ENCODE data around the gene APC2. TPM values are rescaled to one million over a fixed set of nuclear protein-coding genes. Genes with fewer than 3 reads are reported as not detected.
A peak's percentile ranks its signal among the peaks of the same experiment; 100 is the strongest.

Gene APC2
- total RNA-seq, 1 experiment from 2014 or later, result 1.4 TPM

GRCh38 chr19:1425902-1426301 lies 24.0 kb upstream of the APC2 start:
- ChIA-PET POLR2A (no interaction called here), CTCF (no interaction called here)
- Mint-ChIP-seq H3K27me3 (ENCODE audit: low read depth) (no peaks in the 10 kb centered on the region), H3K36me3 (peaks cover 47% of the 10 kb centered on the region), H3K4me3 (no peak overlapping the region), H3K27ac (0 out of 2 replicates have a peak overlapping the region, but pooled peaks have one; percentile 32), H3K4me1 (peaks cover 8% of the 10 kb centered on the region), H3K9me3 (no peaks in the 10 kb centered on the region)
- no peak for DNase-seq (ENCODE audit: low spot score)
- TF ChIP-seq IRF1 (CRISPR knock-in tag; IDR thresholded peaks at IDR 0.05), result no peak
- no peak for TF ChIP-seq EMX1 (CRISPR knock-in tag; IDR thresholded peaks at IDR 0.05)
- no peak for TF ChIP-seq RORB (CRISPR knock-in tag; IDR thresholded peaks at IDR 0.05)
- no peak for TF ChIP-seq SP1 (CRISPR knock-in tag; conservative IDR thresholded peaks at IDR 0.05)
- TF ChIP-seq ZNF532 (CRISPR knock-in tag; IDR thresholded peaks at IDR 0.05; ENCODE audit: borderline replicate concordance), result no peak
- no peak for ATAC-seq

GRCh38 chr19:1426736-1427135 lies 23.2 kb upstream of the APC2 start:
- Mint-ChIP-seq H3K36me3 (peaks cover 48% of the 10 kb centered on the region), H3K9me3 (no peaks in the 10 kb centered on the region), H3K27ac (no peak overlapping the region), H3K4me1 (peaks cover 8% of the 10 kb centered on the region), H3K27me3 (ENCODE audit: low read depth) (no peaks in the 10 kb centered on the region), H3K4me3 (no peak overlapping the region)
- ChIA-PET CTCF (interaction anchor here (1.1 kb wide), 1 partner anchor 182 kb away, joined by 3 read pairs; no protein-coding TSS in a partner anchor), POLR2A (no interaction called here)
- TF ChIP-seq, protein P1, sequence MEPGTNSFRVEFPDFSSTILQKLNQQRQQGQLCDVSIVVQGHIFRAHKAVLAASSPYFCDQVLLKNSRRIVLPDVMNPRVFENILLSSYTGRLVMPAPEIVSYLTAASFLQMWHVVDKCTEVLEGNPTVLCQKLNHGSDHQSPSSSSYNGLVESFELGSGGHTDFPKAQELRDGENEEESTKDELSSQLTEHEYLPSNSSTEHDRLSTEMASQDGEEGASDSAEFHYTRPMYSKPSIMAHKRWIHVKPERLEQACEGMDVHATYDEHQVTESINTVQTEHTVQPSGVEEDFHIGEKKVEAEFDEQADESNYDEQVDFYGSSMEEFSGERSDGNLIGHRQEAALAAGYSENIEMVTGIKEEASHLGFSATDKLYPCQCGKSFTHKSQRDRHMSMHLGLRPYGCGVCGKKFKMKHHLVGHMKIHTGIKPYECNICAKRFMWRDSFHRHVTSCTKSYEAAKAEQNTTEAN (CRISPR knock-in tag; IDR thresholded peaks at IDR 0.05), result no peak
- TF ChIP-seq RELA (CRISPR knock-in tag; IDR thresholded peaks at IDR 0.05; ENCODE audit: borderline replicate concordance), result no peak
- TF ChIP-seq CREM (CRISPR knock-in tag; IDR thresholded peaks at IDR 0.05), result no peak
- TF ChIP-seq ELF4 (CRISPR knock-in tag; IDR thresholded peaks at IDR 0.05; ENCODE audit: low read depth), result no peak
- no peak for TF ChIP-seq ZNF317 (CRISPR knock-in tag; IDR thresholded peaks at IDR 0.05; ENCODE audit: borderline replicate concordance, low read depth)
- TF ChIP-seq SMAD4 (CRISPR knock-in tag; IDR thresholded peaks at IDR 0.05), result no peak
- no peak for TF ChIP-seq ZNF232 (CRISPR knock-in tag; IDR thresholded peaks at IDR 0.05)
- no peak for TF ChIP-seq IRF1 (CRISPR knock-in tag; IDR thresholded peaks at IDR 0.05)
- DNase-seq (ENCODE audit: low spot score) (no peak), ATAC-seq (no peak)

GRCh38 chr19:1427221-1427920 lies 22.6 kb upstream of the APC2 start:
- Mint-ChIP-seq H3K27ac (no peak overlapping the region; the same call in 1 of the 2 replicates), H3K4me1 (peaks cover 8% of the 10 kb centered on the region), H3K27me3 (ENCODE audit: low read depth) (no peaks in the 10 kb centered on the region), H3K36me3 (peaks cover 44% of the 10 kb centered on the region), H3K9me3 (no peaks in the 10 kb centered on the region), H3K4me3 (no peak overlapping the region)
- no peak for DNase-seq (ENCODE audit: low spot score)
- TF ChIP-seq CTCF (IDR thresholded peaks at IDR 0.05), result no peak
- no peak for TF ChIP-seq ZNF121 (CRISPR knock-in tag; IDR thresholded peaks at IDR 0.05)
- TF ChIP-seq, protein P2, sequence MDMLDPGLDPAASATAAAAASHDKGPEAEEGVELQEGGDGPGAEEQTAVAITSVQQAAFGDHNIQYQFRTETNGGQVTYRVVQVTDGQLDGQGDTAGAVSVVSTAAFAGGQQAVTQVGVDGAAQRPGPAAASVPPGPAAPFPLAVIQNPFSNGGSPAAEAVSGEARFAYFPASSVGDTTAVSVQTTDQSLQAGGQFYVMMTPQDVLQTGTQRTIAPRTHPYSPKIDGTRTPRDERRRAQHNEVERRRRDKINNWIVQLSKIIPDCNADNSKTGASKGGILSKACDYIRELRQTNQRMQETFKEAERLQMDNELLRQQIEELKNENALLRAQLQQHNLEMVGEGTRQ (CRISPR knock-in tag; IDR thresholded peaks at IDR 0.05), result no peak
- ChIA-PET POLR2A (interaction anchor here (0.6 kb wide), 1 partner anchor 14 kb away, joined by 9 read pairs; no protein-coding TSS in a partner anchor), CTCF (interaction anchor here (1.1 kb wide), 1 partner anchor 183 kb away, joined by 3 read pairs; no protein-coding TSS in a partner anchor)
- ATAC-seq, result no peak

All from WTC11 (cell line).